CD4-positive, alpha-beta T cell treated with Interleukin-6 for 4 hours (primary cell): ENCODE results near the gene KCNJ2.
A peak's percentile ranks its signal among the peaks of the same experiment; 100 is the strongest.

ENCODE experiments used
- DNase-seq: peaks from one replicate; pipeline ENCODE4 v3.0.0-alpha.2; 2020; ENCODE audit warnings: mixed read lengths

The KCNJ2 gene

DNA sequence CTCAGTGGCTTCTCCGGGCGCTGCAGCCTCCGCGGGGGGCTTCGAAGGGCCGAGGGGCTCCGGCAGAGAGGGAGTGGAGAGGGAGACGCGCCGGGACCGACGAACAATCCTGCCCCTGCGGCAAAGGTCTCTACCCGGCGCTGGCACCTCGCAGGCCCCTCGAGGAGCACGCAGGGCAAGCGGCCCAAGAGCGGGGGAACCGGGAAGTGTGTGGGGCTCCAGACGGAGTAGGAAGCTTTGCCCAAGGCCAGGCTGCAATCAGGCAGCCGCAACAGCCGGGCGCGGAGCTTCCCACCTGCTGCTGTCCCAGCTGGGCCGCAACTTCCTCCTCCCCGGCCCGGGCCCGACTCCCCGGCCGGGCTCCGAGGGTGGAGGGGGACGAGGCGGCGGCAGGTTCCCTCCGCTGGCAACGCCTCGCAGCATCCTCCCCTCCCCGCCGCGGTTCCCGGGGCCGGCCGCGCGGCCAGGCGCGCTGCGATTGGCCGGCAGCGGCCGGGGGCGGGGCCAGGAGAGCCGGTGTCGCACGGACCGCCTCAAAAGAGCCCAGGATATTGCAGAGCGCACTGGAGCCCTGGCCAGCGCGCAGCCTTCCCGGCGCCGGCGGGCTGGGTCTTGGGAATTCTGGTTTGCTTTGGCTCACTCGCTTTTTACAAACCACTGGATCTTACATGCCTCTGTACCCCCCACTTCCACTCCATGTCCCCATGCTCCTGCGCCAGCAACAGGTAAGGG, at the start of gene KCNJ2:
TSS of gene KCNJ2 (plus strand) at position 556 of the 732 bp plus-strand sequence. CDS start 5,508 bp downstream, outside the sequence.
- peak; percentile 29 for DNase-seq

DNA sequence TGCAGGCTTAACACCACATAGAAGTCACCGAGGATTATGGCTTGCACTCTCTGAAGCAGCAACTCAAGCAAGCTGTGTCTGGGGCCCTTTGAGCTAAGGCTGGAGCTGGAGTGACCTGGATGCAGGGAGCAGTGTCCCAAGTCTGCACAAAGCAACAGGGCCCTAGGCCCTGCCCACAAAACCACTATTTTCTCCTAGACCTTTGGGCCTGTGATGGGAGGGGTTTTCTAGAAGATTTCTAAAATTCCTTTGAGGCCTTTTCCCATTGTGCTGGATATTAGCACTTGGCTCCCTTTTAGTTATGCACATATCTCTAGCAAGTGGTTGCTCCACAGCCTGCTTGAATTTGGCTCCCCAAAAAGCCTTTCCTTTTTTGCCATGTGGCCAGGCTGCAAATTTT, 49.8 kb upstream of the KCNJ2 start:
- no peak for DNase-seq

DNA sequence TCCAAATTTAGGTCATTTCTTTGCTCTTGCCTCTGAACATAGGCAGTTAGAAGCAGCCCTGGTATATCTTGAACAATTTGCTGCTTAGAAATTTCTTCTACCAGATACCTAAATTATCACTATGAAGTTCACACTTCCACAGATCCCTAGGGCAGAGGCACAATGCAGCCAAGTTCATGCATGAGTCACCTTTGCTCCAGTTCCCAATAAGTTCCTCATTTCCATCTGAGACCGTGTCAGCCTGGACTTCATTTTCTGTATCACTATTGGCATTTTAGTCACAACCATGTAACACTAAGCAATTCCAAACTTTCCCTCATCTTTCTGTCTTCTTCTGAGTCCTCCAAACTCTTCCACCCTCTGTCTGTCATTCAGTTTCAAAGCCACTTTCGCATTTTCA, 49.3 kb upstream of the KCNJ2 start:
- DNase-seq, result no peak

DNA sequence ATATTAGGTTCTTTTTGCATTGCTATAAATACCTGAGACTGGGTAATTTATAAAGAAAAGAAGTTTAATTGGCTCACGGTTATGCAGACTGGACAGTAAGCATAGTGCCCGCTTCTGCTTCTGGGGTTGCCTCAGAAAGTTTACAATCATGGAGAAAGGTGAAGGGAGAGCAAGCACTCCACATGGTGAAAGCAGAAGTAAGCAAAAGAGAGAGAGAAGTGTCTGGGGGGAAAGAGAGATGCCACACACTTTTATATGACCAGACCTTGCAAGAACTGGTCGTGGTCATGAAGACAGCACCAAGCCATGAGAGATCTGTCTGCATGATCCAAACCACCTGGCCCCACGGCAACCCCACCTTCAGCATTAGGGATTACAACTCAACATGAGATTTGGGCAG, 48.9 kb upstream of the KCNJ2 start:
- DNase-seq, result no peak

DNA sequence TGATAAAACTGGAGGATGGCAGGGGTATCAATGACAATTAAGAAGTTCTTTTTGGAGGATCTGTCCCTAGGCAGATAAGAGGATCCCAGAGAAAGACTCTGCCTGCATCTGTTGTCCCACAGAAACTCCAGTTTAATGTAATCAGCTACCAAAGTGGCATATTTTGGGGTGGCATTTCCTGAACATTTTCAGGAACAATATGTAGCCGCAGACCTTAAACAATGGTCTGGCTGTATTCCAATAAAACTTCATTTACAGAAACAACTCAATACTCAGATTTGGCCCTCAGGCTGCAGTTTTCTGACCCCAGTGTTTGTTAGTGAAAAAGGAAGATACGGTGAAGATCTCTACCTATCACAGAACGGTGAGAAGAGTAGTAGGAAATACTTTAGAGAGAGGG, 48.2 kb upstream of the KCNJ2 start:
- no peak for DNase-seq

DNA sequence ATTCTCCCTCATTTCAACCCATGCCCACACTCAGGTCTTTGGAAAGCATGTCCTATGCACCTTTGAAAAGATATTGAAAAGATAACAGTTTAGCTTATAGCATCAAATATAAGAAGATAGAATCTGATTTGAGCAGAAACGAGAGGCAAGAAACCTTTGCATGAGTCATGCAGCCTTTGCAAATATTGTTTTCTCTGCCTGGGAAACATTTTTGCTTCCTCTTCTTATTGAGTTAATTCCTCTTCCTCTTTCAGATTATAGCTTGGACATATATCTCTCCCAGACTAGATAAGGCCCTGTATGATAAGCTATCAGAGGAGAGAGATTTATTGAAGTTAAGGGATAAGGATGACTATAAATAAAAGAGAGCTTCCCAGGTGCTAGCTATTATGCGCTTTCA, 46.1 kb upstream of the KCNJ2 start:
- no peak for DNase-seq

DNA sequence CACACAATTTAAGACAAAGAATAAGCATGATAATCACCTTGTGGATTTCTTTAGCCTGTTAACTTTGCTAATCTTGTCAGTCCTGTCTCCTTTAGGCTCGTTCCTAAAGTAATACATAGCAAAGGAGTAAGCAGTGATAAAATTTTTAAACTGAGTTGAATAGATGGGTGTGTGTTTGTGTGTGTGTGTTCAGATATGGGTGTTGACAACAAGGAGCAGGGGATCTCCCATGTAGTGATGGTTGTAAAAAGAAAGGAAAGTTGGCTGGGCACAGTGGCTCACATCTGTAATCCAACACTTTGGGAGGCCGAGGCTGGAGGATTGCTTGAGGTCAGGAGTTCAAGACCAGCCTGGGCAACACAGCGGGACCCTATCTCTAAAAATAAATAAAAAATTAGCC, 44.6 kb upstream of the KCNJ2 start:
- no peak for DNase-seq

DNA sequence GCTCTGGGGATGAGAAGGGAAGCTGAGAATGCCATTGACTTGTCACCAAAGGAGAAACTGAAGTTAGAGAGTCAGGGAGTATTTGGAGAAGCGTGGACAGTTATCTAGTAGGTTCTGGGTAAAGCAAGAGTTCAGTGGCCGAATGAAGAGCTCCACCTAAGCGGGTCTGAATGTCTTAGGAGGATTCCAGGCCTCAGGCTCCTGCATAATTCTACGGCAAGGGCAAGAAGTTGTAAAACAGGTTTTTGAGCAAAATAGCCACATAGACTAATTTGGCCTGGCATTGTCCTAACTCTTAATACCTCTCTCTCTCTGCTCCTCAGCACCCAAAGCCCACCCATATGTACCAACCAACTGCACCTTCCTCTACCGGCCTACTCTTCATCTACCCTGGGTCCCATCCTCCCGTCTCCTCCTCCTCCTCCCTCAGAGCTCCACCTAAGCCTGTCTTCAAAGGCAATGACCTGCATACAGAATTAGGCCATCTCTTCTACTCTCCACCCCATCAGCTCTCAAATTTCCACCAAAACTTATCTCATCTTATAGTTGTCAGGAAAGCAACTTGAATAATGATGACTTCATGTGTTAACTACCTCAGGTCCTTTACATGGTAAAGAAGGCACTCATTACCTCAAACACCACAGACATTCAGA, 42.0 kb upstream of the KCNJ2 start:
- no peak for DNase-seq

DNA sequence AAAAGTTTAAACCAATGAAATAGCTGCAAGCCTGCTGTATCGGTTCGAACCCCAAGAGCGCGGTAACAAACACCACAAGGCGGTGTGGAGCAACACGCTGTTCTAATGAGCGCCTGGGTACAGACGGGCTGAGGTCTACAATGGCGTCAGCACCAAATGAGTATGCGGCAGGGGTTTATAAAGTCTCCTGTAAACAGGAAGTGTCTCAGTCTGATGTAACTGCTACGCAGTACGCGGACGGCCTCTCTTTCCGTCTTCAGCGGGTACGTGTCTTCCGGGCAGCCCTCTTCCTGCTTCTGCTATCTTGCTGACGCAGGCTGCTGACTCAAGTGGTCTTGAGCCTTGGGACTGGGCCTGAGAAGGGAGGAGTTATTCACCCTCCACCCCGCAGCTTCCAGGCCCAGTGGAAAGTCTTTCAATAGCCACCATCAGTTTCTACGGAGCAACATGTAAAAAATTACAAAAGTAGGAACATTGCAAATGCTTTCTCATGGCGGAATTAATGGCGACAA, 40.5 kb upstream of the KCNJ2 start:
- DNase-seq, result no peak

DNA sequence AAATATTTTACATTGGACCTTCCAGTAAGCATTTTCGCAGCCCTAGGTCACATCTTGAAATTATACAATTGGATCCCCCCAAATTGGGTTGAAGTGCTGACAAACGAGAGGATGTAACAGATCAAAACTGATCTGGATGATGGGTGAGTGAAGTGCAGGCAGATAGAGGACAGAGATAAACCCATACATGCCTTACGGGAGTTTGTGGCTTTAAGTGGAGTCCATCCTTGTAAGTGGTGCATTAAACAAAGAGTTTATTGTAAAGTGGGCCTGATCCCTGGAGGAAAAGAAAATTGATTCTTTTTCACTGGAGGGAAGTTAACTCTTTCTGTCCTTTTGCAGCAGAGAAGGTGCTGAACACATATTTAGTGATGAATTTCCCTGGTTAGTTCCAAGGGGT, 39.0 kb upstream of the KCNJ2 start:
- no peak for DNase-seq

DNA sequence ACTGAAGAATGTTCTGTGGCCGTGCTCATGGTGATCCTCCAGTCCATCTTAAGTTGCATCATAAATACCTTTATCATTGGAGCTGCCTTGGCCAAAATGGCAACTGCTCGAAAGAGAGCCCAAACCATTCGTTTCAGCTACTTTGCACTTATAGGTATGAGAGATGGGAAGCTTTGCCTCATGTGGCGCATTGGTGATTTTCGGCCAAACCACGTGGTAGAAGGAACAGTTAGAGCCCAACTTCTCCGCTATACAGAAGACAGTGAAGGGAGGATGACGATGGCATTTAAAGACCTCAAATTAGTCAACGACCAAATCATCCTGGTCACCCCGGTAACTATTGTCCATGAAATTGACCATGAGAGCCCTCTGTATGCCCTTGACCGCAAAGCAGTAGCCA, 36.8 kb upstream of the KCNJ2 start:
- no peak for DNase-seq

DNA sequence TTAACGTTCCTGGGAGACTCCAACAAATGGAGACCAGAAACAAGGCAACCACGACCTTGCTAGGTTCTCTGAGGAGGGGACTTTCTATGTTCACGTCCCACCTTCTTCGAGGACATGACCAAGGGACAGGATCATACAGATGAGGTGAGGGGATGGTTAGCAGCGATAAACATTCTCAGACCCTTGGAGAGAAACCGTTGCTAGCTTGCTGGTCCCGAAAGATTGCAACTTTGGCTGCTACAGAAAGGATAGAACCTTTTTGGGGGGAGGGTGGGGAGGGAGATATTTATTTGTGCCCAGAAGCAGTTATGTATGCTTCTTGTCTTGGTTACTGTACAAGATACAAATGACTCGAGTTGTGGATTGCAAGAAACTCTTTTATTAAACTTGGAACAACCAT, 35.3 kb upstream of the KCNJ2 start:
- no peak for DNase-seq

DNA sequence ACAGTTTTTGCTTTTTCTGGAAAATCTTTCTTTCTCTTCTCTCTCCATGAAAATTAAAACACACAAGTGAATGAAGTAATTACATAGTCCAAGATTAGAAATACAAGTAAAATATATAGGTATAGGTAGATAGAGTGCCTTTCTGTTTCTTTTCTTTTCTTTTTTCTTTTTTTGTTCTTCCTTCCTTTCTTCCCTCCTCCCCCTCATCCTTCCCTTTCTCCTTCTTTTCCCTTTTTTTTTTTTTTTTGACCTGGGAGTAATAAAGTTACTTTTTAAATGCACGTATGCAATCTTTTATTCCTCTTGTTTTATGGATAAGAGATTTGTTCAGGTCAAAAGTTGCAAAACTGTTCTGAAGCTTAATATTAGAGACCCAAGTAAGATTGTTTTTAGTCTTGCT, 34.6 kb upstream of the KCNJ2 start:
- DNase-seq, result no peak

DNA sequence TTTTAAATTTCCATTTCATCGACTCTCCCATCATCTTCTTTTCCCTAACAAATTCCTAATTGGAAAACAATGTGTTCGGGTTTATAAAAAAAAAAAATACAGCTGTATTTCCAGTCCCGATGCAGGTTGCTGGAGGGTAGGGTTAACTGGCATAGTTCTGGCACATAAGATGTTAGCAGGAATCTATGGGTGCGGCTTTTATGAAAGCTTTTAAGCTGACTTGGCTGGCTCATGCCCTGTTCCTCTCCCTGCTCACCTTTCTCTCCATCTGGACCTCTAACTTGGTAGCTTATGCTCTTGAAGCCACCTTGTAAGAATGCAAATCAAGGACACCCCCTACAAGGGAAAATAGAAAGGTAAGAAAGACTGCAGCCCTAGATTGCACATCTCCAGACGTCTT, 33.2 kb upstream of the KCNJ2 start:
- DNase-seq, result no peak

DNA sequence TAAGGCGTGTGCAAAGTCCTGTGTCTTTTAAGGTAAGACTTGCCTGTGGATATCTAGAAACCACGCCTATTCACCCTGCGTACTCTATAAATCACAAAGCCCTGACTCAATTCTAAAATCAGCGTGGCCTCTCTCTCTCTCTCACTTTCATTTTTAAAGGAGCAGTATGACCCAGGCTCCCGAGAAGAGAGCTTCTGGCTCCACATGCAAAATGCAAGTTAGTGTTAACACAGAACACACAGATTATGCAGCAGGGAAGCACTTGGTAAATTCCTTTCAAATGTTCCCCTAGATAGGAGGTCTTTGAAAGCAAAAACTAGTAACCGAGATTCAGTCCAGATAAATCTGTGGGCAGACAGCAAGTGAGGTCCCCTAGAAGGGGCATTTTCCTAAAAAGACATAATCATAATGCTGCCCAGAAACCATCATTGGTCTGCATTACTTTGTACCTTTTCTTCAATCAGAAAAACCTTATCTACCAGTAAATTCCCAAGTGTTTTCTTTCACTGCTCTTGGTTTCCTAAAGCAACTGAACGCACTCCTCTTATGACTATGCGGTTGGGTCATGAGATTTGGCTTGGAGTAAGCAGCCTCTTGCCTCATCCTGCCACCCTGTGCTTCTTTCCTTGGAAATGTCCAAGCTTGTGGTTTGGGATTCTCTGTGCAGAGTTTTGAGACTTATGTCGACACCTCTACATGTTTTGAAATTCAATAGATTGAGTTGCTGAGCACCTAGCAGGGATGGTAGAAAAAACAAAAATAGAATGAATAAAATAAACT, 31.7 kb upstream of the KCNJ2 start:
- no peak for DNase-seq

DNA sequence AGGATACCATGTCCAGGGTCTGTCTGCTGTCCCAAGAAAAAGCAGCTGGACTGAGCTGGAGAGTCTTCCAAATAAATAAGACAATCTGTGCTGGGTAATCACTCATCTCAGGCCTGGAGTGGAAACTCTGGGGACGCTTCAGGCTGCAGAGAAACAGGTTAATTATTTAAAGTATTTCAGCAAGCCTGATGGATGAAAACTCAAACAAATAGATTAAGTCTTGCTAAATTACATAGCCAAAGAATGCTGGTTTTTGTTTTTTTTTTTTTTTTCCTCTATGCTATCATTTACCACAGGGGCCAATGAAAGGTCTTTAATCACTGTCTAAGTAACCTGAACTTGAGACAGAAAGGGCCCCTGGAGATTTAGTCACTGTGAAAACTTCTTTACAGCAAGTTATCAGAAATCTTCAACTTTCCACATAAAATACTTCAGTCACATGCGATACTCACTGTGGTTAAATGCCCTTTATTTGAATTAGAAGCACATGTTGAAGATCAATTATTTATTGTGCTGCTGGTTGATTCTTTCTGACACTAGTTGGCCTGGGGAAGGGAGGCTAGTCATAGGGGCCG, 31.0 kb upstream of the KCNJ2 start:
- no peak for DNase-seq

DNA sequence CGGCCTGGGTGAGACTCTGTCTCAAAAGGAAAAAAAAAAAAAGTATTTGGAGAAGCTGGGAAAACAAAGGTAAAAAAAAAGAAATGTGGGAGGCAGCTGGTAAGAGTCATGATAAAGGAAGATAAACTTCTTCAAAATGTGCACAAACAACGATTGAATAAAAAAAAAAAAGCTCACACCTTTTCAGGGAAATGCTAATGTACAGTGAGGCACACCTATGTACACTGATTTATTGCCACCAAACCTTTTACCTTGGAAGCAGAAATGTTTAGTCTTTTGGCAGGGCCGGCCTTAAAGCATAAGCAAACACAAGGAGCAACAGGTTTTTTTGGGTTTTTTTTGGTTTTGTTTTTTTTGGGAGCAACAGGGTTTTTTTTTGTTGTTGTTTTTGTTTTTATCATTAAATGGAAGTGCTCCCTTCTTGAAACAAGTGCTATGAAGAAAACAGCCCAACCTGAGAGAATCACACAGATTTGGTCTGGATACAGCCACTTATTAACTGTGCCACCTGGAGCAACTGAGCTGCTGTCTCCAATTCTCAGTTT, 29.8 kb upstream of the KCNJ2 start:
- no peak for DNase-seq

DNA sequence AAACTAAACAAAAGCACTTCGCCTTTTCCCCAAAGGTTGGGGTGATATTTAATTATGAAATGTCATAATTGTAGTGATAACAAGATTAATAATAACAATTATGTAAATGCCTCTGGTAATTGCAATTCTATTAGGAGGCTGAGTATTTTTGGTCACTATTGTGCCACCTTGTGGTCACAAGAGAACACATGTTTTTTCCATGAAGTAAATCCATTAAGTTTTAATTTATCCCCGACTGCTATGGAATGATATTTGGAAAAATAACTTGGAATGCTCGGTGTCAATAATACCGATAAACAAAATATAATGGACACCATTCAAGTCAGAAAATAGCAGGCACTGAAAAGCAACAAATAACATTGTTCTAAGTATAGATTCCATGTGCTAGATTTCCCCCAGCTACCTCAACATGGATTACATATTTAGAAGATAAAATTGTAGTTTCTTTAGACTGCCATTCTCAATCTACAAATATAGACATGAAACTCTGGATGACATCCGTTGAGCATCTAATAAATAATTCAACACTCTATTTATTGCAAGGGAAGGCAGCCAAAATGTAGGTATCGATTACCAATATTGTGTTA, 25.0 kb upstream of the KCNJ2 start:
- no peak for DNase-seq

DNA sequence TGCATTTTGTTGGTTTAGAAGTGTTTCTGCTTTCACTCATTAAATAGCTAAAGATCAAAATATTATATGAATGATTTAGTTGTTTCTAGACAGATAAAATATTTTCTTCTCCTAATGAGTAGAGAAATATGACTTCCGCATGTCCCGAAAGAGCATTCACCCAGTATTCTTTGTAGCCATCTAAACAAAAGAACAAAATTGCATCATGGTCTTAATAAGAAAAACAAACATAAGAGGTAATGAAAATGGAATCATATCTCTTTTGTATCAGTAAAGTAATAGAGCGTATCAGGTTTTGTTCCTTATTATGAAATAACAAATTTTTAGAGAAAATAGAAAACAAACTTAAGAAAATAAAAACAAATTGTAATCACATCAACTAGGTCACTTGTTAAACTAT, 16.1 kb upstream of the KCNJ2 start:
- no peak for DNase-seq

DNA sequence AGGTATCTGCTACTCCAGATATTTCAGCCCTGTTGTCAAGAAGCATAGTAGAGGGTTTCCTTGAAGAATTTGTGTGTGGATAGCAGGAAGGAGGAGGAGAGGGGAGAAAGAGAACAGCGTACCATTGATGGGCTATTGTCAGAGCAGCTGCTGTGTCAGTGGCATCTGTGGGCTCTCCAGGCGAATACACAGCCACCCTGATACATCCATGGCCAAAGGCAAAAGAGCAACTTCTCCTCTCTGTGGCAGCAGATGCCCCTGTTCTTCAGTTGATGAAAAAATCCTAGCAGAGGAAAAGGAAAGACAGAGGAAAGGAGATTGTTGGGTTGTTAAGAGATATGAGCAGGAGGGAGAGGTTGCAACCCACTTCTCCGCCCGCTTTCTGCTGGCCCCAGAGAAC, 12.2 kb upstream of the KCNJ2 start:
- DNase-seq, result no peak

DNA sequence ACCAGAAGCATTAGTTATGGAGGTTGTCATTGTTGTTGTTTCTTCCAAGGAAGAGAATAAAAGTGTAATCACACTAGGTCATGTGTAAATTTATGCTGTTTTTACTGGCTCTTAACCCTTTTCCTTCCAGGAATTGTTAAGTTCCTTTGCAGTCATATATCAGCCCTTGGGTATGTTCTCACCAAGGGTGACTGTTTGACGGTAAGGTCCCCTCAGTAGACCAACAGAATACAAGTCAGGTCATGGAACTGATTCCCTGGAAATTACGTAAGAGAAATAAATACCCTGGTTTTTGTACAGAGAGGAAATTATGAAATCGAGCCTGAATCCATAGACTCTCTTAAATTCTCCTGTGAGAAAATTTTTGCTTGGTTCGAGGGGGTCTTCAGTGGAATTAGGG, 11.2 kb upstream of the KCNJ2 start:
- no peak for DNase-seq

DNA sequence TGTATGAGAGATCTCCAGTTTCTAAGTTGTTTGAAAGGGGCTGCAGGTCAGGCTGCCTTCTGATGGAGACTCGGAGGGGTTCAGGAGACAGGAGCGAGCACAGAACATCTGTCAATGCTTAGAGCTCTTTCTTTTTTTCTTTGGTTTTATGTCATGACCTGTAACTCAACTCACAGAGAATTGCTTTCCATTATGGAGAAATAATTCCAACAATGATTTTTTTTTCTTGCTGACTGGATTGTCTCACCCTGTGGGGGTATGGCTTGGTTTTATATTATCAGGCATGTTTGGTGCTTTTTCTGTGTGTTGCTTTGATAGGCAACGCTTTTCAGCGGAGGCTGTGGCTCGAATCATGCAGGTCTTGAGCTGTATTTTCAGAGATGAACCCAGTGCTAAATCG, 10.7 kb upstream of the KCNJ2 start:
- DNase-seq, result no peak

DNA sequence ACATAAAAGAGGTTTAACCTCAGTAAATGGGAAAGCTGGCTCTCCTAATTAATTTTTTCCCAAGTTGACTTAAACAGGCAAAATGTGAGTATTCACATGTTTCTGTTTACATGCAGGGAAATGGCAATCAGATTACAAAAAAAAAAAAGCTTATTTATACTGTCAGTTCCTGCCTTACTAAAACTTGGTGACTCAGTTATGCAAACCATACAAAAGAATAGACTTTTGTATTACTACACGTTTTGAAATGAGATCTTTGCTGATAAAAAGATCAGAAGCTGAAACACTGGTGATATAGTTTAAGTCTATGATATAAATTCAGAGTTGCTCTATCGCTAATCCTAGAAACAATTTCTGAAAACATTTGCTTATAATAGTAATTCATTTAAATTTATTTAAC, 9.4 kb upstream of the KCNJ2 start:
- no peak for DNase-seq
